WTC11 (cell line): ENCODE data around the gene DNASE1L2. TPM values are rescaled to one million over a fixed set of nuclear protein-coding genes. Genes with fewer than 3 reads are reported as not detected.

Experiments
- ARID4B ChIP-seq: sonication (generic); formaldehyde crosslinking; IDR thresholded peaks from 2 replicates; pipeline ENCODE4 v1.8.0; 2023; ENCODE audit warnings: missing genetic modification reagents, mild to moderate bottlenecking, borderline replicate concordance
- ATF6 ChIP-seq: sonication (generic); formaldehyde crosslinking; IDR thresholded peaks from 2 replicates; pipeline ENCODE4 v1.8.1; 2023; ENCODE audit warnings: mild to moderate bottlenecking, missing genetic modification reagents
- CDX4 ChIP-seq: fragments of 250-450 bp; sonication (Bioruptor Pico); IDR thresholded peaks from 2 replicates; pipeline ENCODE4 v1.9.0; 2021; ENCODE audit warnings: moderate library complexity, mild to moderate bottlenecking, inconsistent platforms, borderline replicate concordance
- CTCF ChIP-seq: fragments of 200-600 bp; IDR thresholded peaks from 2 replicates; pipeline ENCODE4 v1.8.0; 2022; ENCODE audit warnings: antibody characterized with exemption
- GRHL2 ChIP-seq: fragments of 250-450 bp; sonication (Bioruptor Pico); IDR thresholded peaks from 2 replicates; pipeline ENCODE4 v1.8.0; 2022; ENCODE audit warnings: mild to moderate bottlenecking, moderate library complexity; ENCODE audit not compliant: insufficient replicate concordance, severe bottlenecking
- HMGXB4 ChIP-seq: sonication (generic); formaldehyde crosslinking; IDR thresholded peaks from 2 replicates; pipeline ENCODE4 v1.8.1; 2023; ENCODE audit warnings: mild to moderate bottlenecking, moderate library complexity, missing genetic modification reagents
- JUN ChIP-seq: sonication (generic); formaldehyde crosslinking; IDR thresholded peaks from 2 replicates; pipeline ENCODE4 v1.8.0; 2023; ENCODE audit warnings: mild to moderate bottlenecking, missing genetic modification reagents
- MYBL2 ChIP-seq: sonication (generic); formaldehyde crosslinking; IDR thresholded peaks from 2 replicates; pipeline ENCODE4 v1.8.1; 2023; ENCODE audit warnings: mild to moderate bottlenecking, moderate library complexity, missing genetic modification reagents
- NFATC4 ChIP-seq: fragments of 250-450 bp; sonication (Bioruptor Pico); IDR thresholded peaks from 2 replicates; pipeline ENCODE4 v1.9.0; 2021; ENCODE audit warnings: mild to moderate bottlenecking
- NFE2L1 ChIP-seq: sonication (generic); formaldehyde crosslinking; IDR thresholded peaks from 2 replicates; pipeline ENCODE4 v1.8.1; 2023; ENCODE audit warnings: missing genetic modification reagents
- NFYB ChIP-seq: sonication (generic); formaldehyde crosslinking; conservative IDR thresholded peaks from 2 replicates; pipeline ENCODE4 v1.8.0; 2022; ENCODE audit warnings: low read depth, missing genetic modification reagents
- RORB ChIP-seq: fragments of 250-450 bp; sonication (Bioruptor Pico); IDR thresholded peaks from 2 replicates; pipeline ENCODE4 v1.9.0; 2021; ENCODE audit warnings: mild to moderate bottlenecking
- SMAD3 ChIP-seq: sonication (generic); formaldehyde crosslinking; IDR thresholded peaks from 2 replicates; pipeline ENCODE4 v1.8.0; 2022; ENCODE audit warnings: missing genetic modification reagents, mild to moderate bottlenecking, borderline replicate concordance
- TEAD1 ChIP-seq: sonication (generic); formaldehyde crosslinking; IDR thresholded peaks from 2 replicates; pipeline ENCODE4 v1.8.0; 2022; ENCODE audit warnings: mild to moderate bottlenecking, missing genetic modification reagents
- ZNF425 ChIP-seq: fragments of 250-450 bp; sonication (Bioruptor Pico); conservative IDR thresholded peaks from 2 replicates; pipeline ENCODE4 v1.9.0; 2021; ENCODE audit warnings: mild to moderate bottlenecking
- ZNF532 ChIP-seq: fragments of 250-450 bp; sonication (Bioruptor Pico); IDR thresholded peaks from 2 replicates; pipeline ENCODE4 v1.9.0; 2021; ENCODE audit warnings: mild to moderate bottlenecking, borderline replicate concordance
- ZNF671 ChIP-seq: fragments of 250-450 bp; sonication (Bioruptor Pico); IDR thresholded peaks from 2 replicates; pipeline ENCODE4 v1.8.0; 2021; ENCODE audit warnings: mild to moderate bottlenecking
- total RNA-seq: library from RNA; stranded (reverse); gene quantifications from 3 replicates; pipeline ENCODE4 v1.2.3, GENCODE V29; 2021

DNASE1L2 gene
- total RNA-seq, 1 experiment from 2014 or later = 0.66 TPM

- TF ChIP-seq ZNF425 (CRISPR knock-in tag) (0 out of 2 replicates have a peak, but pooled peaks have one; percentile 8), NFYB (CRISPR knock-in tag) (peak; percentile 16; the same call in 1 of the 2 replicates), NFE2L1 (CRISPR knock-in tag) (no peak), MYBL2 (0 out of 2 replicates have a peak, but pooled peaks have one; percentile 40), NFATC4 (CRISPR knock-in tag) (0 out of 2 replicates have a peak, but pooled peaks have one; percentile 4), CTCF (no peak), ZNF532 (0 out of 2 replicates have a peak, but pooled peaks have one; percentile 15), ATF6 (CRISPR knock-in tag) (no peak), GRHL2 (CRISPR knock-in tag) (no peak), HMGXB4 (CRISPR knock-in tag) (0 out of 2 replicates have a peak, but pooled peaks have one; percentile 40), ZNF671 (CRISPR knock-in tag) (no peak), JUN (no peak), SMAD3 (CRISPR knock-in tag) (peak; percentile 41; the same call in 1 of the 2 replicates), CDX4 (CRISPR knock-in tag) (no peak), RORB (no peak), ARID4B (CRISPR knock-in tag) (peak; percentile 67; the same call in 1 of the 2 replicates), TEAD1 (CRISPR knock-in tag) (peak; percentile 65; the same call in 1 of the 2 replicates)
Observed at GRCh38 chr16:2210386-2211365, 25.6 kb upstream of the DNASE1L2 start, which contains the start of gene BRICD5 (continued).
